NCI-H446 treated with DMSO at 0.1 percent for 48 hours (cell line): Measurements from ENCODE around the gene HNRNPU.

Source experiments
- DNase-seq: peaks from one replicate; lab custom pipeline; 2025; lab: John Stamatoyannopoulos, UW

HNRNPU gene

GRCh38 chr1:244802041-244802440, 62.3 kb downstream of the HNRNPU start:
- DNase-seq = no peak

- DNase-seq = no peak
Measured at GRCh38 chr1:244801246-244801645, 63.1 kb downstream of the HNRNPU start.

- no peak for DNase-seq
Measured at GRCh38 chr1:244800821-244801220, 63.5 kb downstream of the HNRNPU start.
